ENCODE measurements around the gene KYAT1. TPM values are rescaled to one million over a fixed set of nuclear protein-coding genes. Genes with fewer than 3 reads are reported as not detected.
A peak's percentile ranks its signal among the peaks of the same experiment; 100 is the strongest.

KYAT1 gene
- total RNA-seq, 2 donors from 2014 or later: 8.8 to 13.8 TPM

DNA sequence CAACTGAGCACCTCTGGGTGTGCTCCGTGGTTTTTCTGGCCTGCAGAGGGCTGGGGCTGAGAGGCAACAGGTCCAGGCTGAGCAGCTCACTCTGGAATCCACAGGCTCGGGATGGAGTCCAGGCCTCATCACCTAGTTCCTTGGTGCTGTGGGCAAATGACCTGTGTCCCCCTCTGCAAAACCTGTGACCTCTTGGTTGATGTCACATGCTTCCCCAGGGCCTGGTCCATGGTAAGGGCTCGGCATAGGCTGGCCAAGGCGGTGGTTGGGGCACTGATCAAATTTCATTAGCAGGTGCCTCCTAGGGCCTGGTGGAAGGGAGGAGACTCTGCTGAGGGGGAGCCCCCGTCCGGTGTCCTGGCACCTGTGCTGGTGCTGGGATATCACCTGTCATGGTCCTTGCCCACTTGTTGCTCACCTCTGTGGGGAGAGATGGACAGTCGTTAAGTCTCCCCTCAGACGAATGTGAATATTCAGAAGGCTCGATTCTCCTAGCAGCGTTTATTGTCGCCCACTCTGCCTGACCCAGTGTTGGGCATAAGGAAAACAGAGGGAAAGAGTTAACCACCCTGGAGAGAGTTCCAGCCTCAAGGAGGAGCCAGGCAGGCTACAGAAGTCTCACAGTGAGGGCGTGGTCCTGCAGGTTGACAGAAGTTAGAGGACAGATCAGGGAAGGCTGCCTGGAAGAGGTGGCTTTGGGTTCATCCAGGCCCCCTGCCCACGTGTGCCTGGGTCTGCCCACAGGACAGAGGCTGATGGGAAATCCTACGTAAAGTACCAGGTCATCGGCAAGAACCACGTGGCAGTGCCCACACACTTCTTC, 60.0 kb downstream of the KYAT1 start:
- Mint-ChIP-seq H3K4me3 (no peak overlapping the region), H3K27me3 (ENCODE audit: low read depth) (no peaks in the 10 kb centered on the region), H3K9me3 (no peaks in the 10 kb centered on the region), H3K27ac (peak overlapping the region; percentile 27), H3K4me1 (ENCODE audit: low read depth) (peaks cover 35% of the 10 kb centered on the region), H3K36me3 (ENCODE audit: insufficient read depth in 2 of 2) (peaks cover 0 to 7% of the 10 kb centered on the region in 2 donors)
- ATAC-seq (replicated peaks in 1 of 2) (no peak), DNase-seq (no peak)

GRCh38 chr9:128820665-128821583, 60.8 kb downstream of the KYAT1 start:
- ATAC-seq (replicated peaks in 1 of 2) (no peak), DNase-seq (no peak)
- H3K9me3 Mint-ChIP-seq: no peaks in the 10 kb centered on the region
- no peaks in the 10 kb centered on the region for H3K27me3 Mint-ChIP-seq (ENCODE audit: low read depth)
- peaks cover 0 to 5% of the 10 kb centered on the region in 2 donors for H3K36me3 Mint-ChIP-seq (ENCODE audit: insufficient read depth in 2 of 2)
- H3K4me3 Mint-ChIP-seq: no peak overlapping the region
- peaks cover 35% of the 10 kb centered on the region for H3K4me1 Mint-ChIP-seq (ENCODE audit: low read depth)
- peak overlapping the region; percentile 27 for H3K27ac Mint-ChIP-seq

DNA sequence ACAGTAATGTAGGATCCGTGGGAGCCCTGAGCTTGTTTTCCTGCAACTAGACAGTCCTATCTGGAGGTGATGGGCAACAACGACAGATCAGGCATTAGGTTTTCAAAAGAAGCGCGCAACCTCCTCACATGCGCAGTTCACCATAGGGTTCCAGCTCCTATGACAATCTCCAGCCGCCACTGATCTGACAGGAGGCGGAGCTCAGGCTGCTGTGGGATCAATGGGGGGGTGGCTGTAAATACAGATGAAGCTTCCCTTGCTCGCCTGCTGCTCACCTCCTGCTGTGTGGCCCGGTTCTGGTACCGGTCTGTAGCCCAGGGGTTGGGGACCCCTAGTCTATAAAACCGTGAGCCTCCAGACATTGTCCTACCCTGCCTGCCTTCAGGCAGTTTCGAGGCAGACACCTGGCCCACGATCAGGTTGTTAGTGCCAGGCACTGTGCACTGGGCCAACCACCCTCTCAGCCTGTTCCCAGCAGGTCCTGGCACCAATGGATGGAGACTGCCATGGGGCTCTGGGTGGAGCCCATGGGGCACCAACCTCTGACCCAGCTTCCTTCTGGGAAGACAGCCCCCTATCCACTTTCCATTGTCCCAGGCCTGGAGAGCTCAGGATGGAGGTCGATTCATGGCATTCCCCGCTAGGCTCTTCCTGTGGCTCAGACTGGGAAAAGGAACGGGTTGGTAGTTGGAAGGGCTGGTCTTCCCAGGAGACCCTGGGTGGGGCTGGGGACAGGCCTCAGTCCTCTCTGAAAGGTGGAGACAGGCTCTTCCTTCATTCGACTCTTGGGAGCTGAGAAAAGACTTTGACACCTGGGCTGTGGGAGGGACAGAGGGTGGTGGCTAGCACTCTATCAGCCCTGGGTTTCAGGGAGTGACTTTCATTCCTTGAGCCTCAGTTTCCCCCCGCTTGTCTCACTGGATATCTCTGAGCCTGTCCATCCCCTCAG, 61.8 kb downstream of the KYAT1 start:
- no peak for ATAC-seq (replicated peaks in 1 of 2)
- no peak for DNase-seq
- Mint-ChIP-seq H3K4me3 (peak overlapping the region; percentile 46 to 55), H3K9me3 (no peaks in the 10 kb centered on the region), H3K27me3 (ENCODE audit: low read depth) (no peaks in the 10 kb centered on the region), H3K27ac (no peak overlapping the region), H3K4me1 (ENCODE audit: low read depth) (peaks cover 35% of the 10 kb centered on the region), H3K36me3 (ENCODE audit: insufficient read depth in 2 of 2) (peaks cover 0 to 3% of the 10 kb centered on the region in 2 donors)

GRCh38 chr9:128818839-128819715, 62.7 kb downstream of the KYAT1 start:
- ATAC-seq (replicated peaks in 1 of 2) (peak; percentile 46 to 50), DNase-seq (peak; percentile 50 to 56)
- no peaks in the 10 kb centered on the region for H3K9me3 Mint-ChIP-seq
- H3K36me3 Mint-ChIP-seq (ENCODE audit: insufficient read depth in 2 of 2): peaks cover 0 to 2% of the 10 kb centered on the region in 2 donors
- no peaks in the 10 kb centered on the region for H3K27me3 Mint-ChIP-seq (ENCODE audit: low read depth)
- H3K27ac Mint-ChIP-seq: no peak overlapping the region
- H3K4me3 Mint-ChIP-seq: peak overlapping the region; percentile 81
- peaks cover 35% of the 10 kb centered on the region for H3K4me1 Mint-ChIP-seq (ENCODE audit: low read depth)

- H3K4me1 Mint-ChIP-seq (ENCODE audit: low read depth): peaks cover 35% of the 10 kb centered on the region
- no peak within 1 kb of the TSS for H3K27ac Mint-ChIP-seq
- H3K9me3 Mint-ChIP-seq: no peaks in the 10 kb centered on the region
- ATAC-seq (replicated peaks in 1 of 2) (peak; percentile 92 to 93), DNase-seq (peak; percentile 98 to 99)
- no peaks in the 10 kb centered on the region for H3K27me3 Mint-ChIP-seq (ENCODE audit: low read depth)
- peak within 1 kb of the TSS; percentile 83 to 88 for H3K4me3 Mint-ChIP-seq
- peaks cover 0 to 2% of the 10 kb centered on the region in 2 donors for H3K36me3 Mint-ChIP-seq (ENCODE audit: insufficient read depth in 2 of 2)
Measured at GRCh38 chr9:128818099-128818838, 63.5 kb downstream of the KYAT1 start, which contains the start of gene ENDOG. ENDOG (plus strand) TSS chr9:128818500; CDS start chr9:128818685, 185 bp downstream.

GRCh38 chr9:128810873-128811272, 70.9 kb downstream of the KYAT1 start:
- Mint-ChIP-seq H3K36me3 (ENCODE audit: insufficient read depth in 2 of 2) (peaks cover 0 to 2% of the 10 kb centered on the region in 2 donors), H3K9me3 (no peaks in the 10 kb centered on the region), H3K27me3 (ENCODE audit: low read depth) (no peaks in the 10 kb centered on the region), H3K27ac (no peak overlapping the region), H3K4me1 (ENCODE audit: low read depth) (no peaks in the 10 kb centered on the region), H3K4me3 (no peak overlapping the region)
- no peak for ATAC-seq (replicated peaks in 1 of 2)
- no peak for DNase-seq

- no peaks in the 10 kb centered on the region for H3K27me3 Mint-ChIP-seq (ENCODE audit: low read depth)
- H3K36me3 Mint-ChIP-seq (ENCODE audit: insufficient read depth in 2 of 2): peaks cover 0 to 3% of the 10 kb centered on the region in 2 donors
- no peak for DNase-seq
- no peaks in the 10 kb centered on the region for H3K4me1 Mint-ChIP-seq (ENCODE audit: low read depth)
- ATAC-seq (replicated peaks in 1 of 2): no peak
- no peak overlapping the region for H3K4me3 Mint-ChIP-seq
- H3K27ac Mint-ChIP-seq: no peak overlapping the region
- H3K9me3 Mint-ChIP-seq: no peaks in the 10 kb centered on the region
Measured at GRCh38 chr9:128809831-128810230, 71.9 kb downstream of the KYAT1 start.

DNA sequence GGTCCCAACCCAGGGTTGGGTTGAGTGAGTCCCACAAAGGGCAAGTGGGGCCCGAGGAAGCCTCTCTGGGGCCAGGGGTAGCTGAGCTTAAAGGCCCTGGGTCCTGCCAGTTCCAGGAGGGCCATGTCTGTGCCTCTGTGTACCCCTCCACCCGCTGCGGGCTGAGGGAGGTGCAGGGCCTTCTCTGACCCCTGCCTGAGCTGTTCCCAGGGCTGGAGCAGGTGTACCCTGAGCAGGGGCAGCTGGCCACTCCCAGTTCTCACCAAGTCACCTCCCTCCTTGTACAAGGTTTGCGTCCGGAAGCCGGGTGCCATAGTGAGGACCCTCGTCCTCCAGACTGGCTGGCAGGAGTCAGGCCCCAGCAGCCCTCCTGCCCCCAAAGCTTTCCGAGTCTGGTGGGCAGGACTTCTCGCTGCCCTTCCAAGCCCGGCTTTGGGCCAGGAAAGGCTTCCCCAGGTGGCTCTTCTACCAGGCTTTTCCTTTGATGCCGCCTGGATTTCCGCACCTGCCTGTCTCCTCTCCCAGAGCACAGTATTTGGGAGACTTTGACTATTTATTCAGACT, 72.6 kb downstream of the KYAT1 start:
- H3K9me3 Mint-ChIP-seq: no peaks in the 10 kb centered on the region
- peaks cover 0 to 3% of the 10 kb centered on the region in 2 donors for H3K36me3 Mint-ChIP-seq (ENCODE audit: insufficient read depth in 2 of 2)
- no peak for DNase-seq
- no peaks in the 10 kb centered on the region for H3K4me1 Mint-ChIP-seq (ENCODE audit: low read depth)
- H3K27ac Mint-ChIP-seq: no peak overlapping the region
- H3K4me3 Mint-ChIP-seq: no peak overlapping the region
- no peak for ATAC-seq (replicated peaks in 1 of 2)
- H3K27me3 Mint-ChIP-seq (ENCODE audit: low read depth): no peaks in the 10 kb centered on the region

DNA sequence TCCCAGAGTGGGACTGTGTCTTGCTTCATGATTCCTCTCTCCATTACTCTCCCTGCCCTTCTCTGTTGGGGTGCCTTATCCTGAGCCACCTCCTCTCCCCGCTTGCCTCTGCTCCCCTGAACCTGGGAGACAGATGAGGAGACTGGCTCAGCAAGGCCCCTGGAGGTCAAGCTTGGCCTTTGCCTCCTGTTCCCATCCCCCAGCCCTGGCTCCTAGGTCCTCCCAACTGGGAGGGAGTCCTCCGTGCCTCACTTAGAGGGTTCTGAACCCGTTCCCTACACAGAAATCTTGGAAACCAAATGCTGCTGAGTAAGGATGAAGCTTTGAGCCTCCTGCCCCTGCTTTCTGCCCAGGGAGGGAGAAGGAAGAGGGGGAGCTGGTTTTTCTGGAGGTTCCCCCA, 73.2 kb downstream of the KYAT1 start:
- Mint-ChIP-seq H3K36me3 (ENCODE audit: insufficient read depth in 2 of 2) (peaks cover 0 to 4% of the 10 kb centered on the region in 2 donors), H3K4me1 (ENCODE audit: low read depth) (no peaks in the 10 kb centered on the region), H3K9me3 (no peaks in the 10 kb centered on the region), H3K4me3 (no peak overlapping the region), H3K27me3 (ENCODE audit: low read depth) (no peaks in the 10 kb centered on the region), H3K27ac (peak overlapping the region; percentile 26)
- ATAC-seq (replicated peaks in 1 of 2) (no peak), DNase-seq (no peak)

DNA sequence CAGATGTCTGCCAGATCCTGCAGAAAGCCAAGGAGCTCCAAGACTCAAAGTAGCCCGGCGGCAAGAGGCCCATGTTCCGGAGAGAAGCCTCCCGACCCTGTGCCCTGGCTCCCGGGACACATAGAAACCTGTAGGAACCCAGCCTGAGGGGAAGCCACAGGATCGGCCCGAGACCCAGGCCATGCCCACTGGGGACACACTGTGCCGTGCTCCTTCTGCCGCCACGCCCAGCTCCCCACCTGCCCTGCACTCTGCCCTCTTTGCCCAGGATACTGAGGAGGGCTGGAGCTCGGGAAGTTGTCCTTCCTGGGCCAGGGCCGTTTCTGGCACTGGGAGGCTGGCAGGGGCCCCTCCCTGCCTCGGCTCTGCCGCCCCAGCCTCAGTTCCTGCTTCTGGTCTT, 73.9 kb downstream of the KYAT1 start:
- Mint-ChIP-seq H3K4me1 (ENCODE audit: low read depth) (no peaks in the 10 kb centered on the region), H3K27ac (no peak overlapping the region)
- no peak for ATAC-seq (replicated peaks in 1 of 2)

GRCh38 chr9:128805661-128806060, 76.1 kb downstream of the KYAT1 start:
- Mint-ChIP-seq H3K9me3 (no peaks in the 10 kb centered on the region), H3K4me3 (no peak overlapping the region), H3K27me3 (ENCODE audit: low read depth) (no peaks in the 10 kb centered on the region), H3K36me3 (ENCODE audit: insufficient read depth in 2 of 2) (peaks cover 0 to 11% of the 10 kb centered on the region in 2 donors), H3K27ac (no peak overlapping the region), H3K4me1 (ENCODE audit: low read depth) (no peaks in the 10 kb centered on the region)
- ATAC-seq (replicated peaks in 1 of 2) (no peak), DNase-seq (no peak)

More for the DNA sequence above, 73.9 kb downstream of the KYAT1 start:
- Mint-ChIP-seq H3K9me3 (no peaks in the 10 kb centered on the region), H3K36me3 (ENCODE audit: insufficient read depth in 2 of 2) (peaks cover 0 to 11% of the 10 kb centered on the region in 2 donors), H3K27me3 (ENCODE audit: low read depth) (no peaks in the 10 kb centered on the region), H3K4me3 (no peak overlapping the region)
- no peak for DNase-seq

Data from activated T-cell treated with anti-CD3 and anti-CD28 coated beads, Interleukin-2, amount 50 U/mL, for 72 hours (primary cell).